Measurements from ENCODE around the gene OTOS.

OTOS gene

GRCh38 chr2:240160291-240161086 is 20.0 kb upstream of the OTOS start:
- no peak for DNase-seq (ENCODE audit: low read depth)
- TF ChIP-seq, protein P1, sequence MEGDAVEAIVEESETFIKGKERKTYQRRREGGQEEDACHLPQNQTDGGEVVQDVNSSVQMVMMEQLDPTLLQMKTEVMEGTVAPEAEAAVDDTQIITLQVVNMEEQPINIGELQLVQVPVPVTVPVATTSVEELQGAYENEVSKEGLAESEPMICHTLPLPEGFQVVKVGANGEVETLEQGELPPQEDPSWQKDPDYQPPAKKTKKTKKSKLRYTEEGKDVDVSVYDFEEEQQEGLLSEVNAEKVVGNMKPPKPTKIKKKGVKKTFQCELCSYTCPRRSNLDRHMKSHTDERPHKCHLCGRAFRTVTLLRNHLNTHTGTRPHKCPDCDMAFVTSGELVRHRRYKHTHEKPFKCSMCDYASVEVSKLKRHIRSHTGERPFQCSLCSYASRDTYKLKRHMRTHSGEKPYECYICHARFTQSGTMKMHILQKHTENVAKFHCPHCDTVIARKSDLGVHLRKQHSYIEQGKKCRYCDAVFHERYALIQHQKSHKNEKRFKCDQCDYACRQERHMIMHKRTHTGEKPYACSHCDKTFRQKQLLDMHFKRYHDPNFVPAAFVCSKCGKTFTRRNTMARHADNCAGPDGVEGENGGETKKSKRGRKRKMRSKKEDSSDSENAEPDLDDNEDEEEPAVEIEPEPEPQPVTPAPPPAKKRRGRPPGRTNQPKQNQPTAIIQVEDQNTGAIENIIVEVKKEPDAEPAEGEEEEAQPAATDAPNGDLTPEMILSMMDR (IDR thresholded peaks at IDR 0.05; ENCODE audit: control insufficient read depth, insufficient read depth, low read depth, low read length, missing control alignments): no peak
- no peak overlapping the region for H3K4me3 ChIP-seq (ENCODE audit: control insufficient read depth, low read depth, low read length)

DNA sequence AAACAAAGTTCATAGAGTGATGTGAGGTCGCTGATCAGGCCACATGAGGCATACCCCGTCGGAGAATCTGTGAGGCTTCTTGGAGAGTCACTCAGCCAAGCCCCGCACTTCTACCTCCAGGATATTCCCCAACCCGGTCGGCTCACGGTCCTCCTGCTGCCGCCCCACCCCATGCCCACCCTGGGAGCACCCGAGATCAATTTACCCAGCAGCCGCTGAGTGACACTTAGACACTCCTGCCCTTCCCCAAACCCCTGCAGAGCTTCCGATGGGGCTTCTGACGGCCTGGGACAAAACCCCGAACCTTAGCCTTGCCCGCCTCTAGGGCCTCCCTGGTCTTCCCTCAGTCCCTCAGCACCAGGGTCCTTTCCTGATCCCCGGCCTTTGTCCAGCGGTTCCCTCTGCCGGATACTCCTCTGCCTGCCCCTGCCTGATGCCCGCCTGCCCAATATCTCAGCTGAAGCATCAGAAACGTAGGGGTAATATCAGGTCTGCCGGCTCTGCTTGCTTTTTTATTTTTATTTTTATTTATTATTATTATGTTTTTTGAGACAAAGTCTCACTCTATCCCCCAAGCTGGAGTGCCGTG is 18.9 kb upstream of the OTOS start:
- TF ChIP-seq, protein P1 (IDR thresholded peaks at IDR 0.05; ENCODE audit: control insufficient read depth, insufficient read depth, low read depth, low read length, missing control alignments): no peak
- H3K4me3 ChIP-seq (ENCODE audit: control insufficient read depth, low read depth, low read length): no peak overlapping the region
- DNase-seq (ENCODE audit: low read depth): no peak

DNA sequence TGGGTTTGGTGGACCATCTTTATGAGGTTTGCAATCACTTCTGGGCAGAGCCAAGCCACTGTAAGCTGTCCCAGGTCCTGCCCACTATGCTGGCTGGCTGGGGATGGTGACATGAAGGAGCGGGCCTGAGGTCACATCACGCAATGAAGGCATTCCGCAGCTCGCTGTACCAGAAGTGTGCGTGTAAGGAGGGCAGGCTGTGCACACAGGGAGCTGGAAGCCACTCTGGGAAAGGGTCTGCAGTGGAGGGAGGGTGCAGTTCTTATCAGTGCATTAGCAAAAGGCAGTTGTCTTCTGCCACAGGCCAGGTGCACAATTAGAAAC is 16.7 kb upstream of the OTOS start:
- H3K4me3 ChIP-seq (ENCODE audit: control insufficient read depth, low read depth, low read length): no peak overlapping the region
- TF ChIP-seq, protein P1 (IDR thresholded peaks at IDR 0.05; ENCODE audit: control insufficient read depth, insufficient read depth, low read depth, low read length, missing control alignments): no peak
- no peak for DNase-seq (ENCODE audit: low read depth)

- TF ChIP-seq, protein P1 (IDR thresholded peaks at IDR 0.05; ENCODE audit: control insufficient read depth, insufficient read depth, low read depth, low read length, missing control alignments): no peak
- no peak for DNase-seq (ENCODE audit: low read depth)
- no peak overlapping the region for H3K4me3 ChIP-seq (ENCODE audit: control insufficient read depth, low read depth, low read length)
Measured at GRCh38 chr2:240156435-240157146, 16.1 kb upstream of the OTOS start.

GRCh38 chr2:240155745-240156390 is 15.4 kb upstream of the OTOS start:
- TF ChIP-seq, protein P1 (IDR thresholded peaks at IDR 0.05; ENCODE audit: control insufficient read depth, insufficient read depth, low read depth, low read length, missing control alignments): no peak
- H3K4me3 ChIP-seq (ENCODE audit: control insufficient read depth, low read depth, low read length): no peak overlapping the region
- DNase-seq (ENCODE audit: low read depth): no peak

DNA sequence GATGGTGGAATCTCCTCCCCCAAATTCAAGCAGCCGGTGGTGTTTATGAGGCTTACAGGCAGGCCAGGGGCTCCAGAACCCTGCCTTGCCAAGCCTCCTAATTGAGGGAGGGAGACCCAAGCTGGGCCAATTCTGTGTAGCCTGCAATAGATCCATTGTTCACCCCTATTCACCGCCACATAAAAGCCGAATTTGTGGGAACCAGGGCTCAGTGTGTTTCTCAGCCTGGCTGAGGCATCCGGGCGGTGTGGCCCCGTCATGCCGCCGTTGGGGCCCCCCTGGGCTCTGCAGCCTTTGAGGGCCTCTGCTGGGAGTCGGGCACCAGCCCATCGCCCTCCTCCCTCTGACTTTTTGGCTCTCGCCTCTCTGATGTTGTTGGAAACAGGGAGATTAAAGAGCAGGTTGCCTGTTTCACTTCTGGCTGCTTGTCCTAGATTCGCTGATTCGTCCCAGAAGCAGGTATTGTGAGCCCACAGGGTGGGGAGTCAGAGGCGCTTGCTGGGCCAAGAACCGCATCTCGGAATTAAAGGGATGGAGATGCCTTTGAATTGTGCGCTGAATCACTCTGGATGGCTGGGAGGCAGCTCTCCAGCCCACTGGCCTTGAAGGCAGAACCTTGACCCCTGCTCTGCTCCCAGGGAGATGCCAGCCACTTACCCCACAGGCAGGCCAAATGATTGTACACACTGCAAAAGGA is 14.7 kb upstream of the OTOS start:
- no peak for DNase-seq (ENCODE audit: low read depth)
- no peak overlapping the region for H3K4me3 ChIP-seq (ENCODE audit: control insufficient read depth, low read depth, low read length)
- TF ChIP-seq, protein P1 (IDR thresholded peaks at IDR 0.05; ENCODE audit: control insufficient read depth, insufficient read depth, low read depth, low read length, missing control alignments): no peak

Measured in AG09309 (cell line).